OCI-M2 (cell line): ENCODE data around the gene NRROS.

Experiments used
- DNase-seq: peaks from one replicate; lab custom pipeline; 2025; ENCODE audit not compliant: unreplicated experiment; lab: John Stamatoyannopoulos, UW

NRROS gene

GRCh38 chr3:196673632-196674031 is 34.1 kb downstream of the NRROS start:
- no peak for DNase-seq

GRCh38 chr3:196677353-196677752 is 37.9 kb downstream of the NRROS start:
- no peak for DNase-seq

DNA sequence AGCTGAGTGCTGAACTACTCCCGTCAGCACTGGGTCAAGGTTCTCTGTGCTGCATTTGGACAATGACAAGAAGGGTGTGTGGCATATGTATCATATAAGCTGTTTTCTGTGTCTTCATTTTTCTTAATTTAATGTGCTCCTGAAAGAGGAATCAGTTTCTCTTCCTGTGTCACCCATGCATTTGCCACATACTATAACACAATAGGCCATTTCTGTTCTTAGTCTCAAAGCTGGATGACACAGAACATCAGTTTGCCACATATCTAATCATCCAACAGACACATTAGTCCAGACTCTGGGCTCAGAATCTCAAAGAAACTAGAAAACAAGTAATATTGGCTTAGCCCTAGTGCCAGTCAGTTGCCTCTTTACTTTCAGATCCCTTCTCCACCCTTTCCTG is 38.4 kb downstream of the NRROS start:
- DNase-seq, result no peak

GRCh38 chr3:196684548-196685407 is 45.3 kb downstream of the NRROS start:
- peak; percentile 50 for DNase-seq

DNA sequence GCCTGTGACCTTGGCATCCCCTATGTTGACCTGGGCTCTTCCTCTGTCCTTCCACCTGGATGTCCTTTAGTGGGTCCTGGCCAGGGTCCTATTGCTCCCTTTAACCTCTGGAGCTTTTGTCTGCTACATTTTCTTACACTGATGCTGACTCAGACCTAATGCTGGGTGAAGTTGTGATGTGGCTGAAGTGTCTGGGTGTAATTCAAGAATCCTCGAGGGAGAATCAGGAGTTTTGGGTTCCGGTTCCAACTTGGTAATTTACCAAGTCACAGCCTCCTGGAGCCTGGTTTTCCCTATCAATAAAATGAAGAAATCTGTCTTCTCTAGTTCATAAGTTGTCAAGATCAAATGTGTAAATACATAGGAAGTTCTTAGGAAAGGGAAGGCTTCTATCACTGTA is 46.9 kb downstream of the NRROS start:
- DNase-seq, result no peak

GRCh38 chr3:196688349-196688748 is 48.9 kb downstream of the NRROS start:
- DNase-seq, result no peak

DNA sequence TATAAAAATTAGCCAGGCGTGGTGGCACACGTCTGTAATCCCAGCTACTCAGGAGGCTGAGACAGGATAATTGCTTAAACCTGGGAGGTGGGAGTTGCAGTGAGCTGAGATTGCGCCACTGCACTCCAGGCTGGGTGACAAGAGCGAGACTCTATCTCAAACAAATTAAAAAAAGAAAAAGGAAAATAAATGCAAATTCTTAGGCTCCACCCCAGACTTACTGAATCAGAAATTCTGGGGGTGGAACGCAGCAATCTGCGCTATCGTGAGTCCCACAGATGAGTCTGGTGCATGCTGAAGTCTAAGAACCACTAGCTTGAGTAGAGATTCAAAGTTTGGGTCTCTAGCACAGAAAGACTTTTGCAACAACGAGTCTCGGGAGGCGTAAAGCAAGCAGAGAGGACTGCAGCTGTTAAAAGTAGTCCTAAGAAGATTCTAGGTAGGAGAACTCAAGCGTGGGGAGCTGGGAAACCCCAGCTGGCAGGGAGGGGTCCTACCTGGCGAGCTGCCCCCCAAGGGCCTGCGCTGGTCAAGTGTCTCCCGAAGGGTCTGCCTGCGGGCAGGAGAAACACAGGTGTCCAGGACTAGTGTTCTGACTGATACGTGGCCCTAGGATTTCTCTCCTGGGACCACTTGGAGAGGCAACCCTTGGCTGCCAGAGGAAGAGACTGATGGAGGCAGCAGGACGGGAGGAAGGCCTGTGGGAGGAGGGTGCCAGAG is 50.6 kb downstream of the NRROS start:
- DNase-seq, result no peak

- no peak for DNase-seq
These were observed 51.9 kb downstream of the NRROS start for GRCh38 chr3:196691386-196691785.

DNA sequence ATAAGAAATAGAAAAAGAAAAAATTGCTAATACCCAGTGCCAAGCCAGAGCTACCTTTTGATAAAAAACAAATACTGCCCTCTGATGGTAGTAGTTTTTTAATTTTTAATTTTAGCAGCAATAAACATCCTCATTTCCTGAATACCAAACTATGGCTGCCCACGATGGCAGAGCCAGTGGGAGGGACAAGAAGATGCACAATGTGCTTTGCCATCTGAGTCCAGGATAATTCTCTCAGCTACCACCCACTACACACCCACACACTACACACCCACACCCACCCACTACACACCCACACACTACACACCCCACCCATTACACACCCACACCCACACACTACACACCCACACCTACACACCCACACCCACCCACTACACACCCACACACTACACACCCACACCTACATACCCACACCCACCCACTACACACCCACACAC is 54.7 kb downstream of the NRROS start:
- DNase-seq, result no peak

GRCh38 chr3:196694941-196695848 is 55.7 kb downstream of the NRROS start:
- DNase-seq, result no peak

- DNase-seq, result no peak
These were observed 56.3 kb downstream of the NRROS start for GRCh38 chr3:196695849-196696226.

DNA sequence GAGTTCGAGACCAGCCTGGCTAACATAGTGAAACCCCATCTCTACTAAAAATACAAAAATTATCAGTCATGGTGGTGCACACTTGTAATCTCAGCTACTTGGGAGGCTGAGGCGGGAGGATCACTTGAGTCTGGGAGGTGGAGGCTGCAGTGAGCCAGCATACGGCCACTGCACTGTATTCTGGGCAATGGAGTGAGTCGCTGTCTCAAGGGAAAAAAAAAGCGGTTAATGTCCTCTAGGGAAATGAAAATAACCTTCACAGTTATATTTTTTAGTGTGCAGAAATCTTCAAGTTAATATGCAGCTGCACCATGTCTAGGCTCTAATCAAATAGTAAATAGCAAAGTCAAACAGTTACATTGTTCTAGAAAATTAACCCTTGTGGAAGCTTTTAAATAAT is 57.8 kb downstream of the NRROS start:
- no peak for DNase-seq

DNA sequence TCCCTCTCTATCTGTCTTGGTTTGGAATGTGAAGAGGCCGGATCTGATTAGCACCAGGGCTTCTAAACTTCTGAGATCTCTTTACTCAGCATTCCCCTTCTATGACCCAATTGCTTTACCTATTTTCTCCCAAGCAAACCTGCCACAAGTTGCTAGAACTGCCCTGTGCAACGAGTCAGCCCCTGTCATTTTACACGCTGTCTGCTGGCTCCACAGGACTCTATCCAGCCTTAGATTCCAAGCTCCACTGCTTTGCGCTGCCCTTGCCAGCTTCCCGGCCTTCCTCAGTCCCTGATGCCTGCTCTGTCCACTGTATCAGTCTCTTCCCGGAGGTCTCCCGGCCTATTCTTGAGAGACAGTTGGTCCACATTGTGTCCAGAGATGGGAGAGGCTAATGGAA is 60.3 kb downstream of the NRROS start:
- DNase-seq, result no peak

DNA sequence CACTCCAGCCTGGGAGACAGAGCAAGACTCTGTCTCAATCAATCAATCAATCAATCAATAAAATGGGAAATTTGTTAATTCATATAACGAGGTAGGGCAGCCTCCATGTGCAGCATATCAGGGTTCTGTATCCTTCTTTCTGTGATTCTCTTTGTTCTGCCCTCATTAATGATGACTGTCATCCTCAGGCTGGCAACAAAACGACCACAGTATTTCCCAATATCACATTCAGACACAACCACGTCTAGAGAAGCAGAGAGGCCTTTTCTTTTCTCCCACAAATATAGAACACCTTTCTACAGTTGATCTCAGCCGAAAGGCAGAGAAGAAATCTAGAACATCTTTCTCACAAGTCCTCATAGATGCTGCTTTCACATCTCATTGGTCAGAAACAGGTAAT is 61.3 kb downstream of the NRROS start:
- DNase-seq, result no peak

GRCh38 chr3:196706327-196706726 is 66.8 kb downstream of the NRROS start:
- DNase-seq, result no peak

DNA sequence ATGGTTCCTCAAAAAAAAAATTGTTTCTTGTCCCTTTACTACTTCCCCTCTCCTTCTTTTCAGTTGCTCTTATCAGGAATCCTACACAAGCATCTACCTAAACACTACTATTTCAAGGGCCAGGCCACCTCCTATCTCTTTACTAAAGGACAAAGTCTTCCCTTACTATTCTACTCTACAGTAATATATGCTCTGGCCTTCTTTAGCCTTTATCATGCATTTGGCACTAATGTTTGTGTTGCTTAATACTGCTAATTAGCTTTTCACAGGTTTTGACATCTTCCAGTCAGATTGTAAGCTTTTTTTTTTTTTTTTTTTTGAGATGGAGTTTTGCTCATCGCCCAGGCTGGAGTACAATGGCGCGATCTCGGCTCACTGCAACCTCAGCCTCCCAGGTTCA is 67.2 kb downstream of the NRROS start:
- no peak for DNase-seq

DNA sequence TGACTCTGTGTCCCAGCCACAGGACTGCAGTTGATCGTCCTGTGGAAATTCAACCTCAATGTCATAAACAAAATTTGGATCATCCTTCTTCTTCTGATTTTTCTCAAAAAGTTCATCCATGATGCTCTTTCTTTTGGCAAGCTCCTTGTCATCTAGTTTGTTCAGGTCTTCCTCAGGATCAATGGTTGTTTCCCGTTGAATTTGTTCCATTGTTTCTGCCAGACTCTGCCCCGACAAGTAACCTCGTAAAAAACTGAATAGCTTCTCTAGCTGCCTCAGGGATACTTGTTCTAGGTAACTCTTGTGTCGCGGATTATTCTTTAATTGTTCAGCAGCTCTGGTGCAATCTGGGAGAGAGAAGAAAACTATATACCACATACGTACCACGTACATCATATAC is 68.1 kb downstream of the NRROS start:
- DNase-seq, result no peak

DNA sequence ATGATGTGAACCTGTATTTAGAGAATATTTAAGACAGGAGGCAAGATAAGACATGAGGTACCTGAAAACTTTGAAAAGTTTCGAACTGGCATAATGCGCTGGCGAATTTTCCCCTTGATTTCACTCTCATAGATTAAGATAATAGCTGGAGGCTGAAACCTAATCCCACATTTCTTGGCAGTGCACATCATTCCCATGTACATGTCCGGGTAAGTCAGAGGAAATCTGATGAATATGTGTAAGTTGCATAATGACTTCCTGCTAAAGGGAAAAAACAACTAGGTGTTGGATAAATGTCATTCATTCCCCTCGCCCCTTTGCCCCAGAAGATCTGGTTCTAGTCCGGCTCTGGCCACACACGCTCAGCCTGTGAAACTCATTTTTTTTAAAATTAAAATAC is 69.0 kb downstream of the NRROS start:
- DNase-seq, result no peak
